Cerebellar nuclear complex (tissue), 1 donor: ENCODE data around the gene NHEJ1.

Experiments
- DNase-seq, 2 experiments: peaks; one replicate each; lab custom pipeline; 2025; lab: John Stamatoyannopoulos, UW

The NHEJ1 gene

GRCh38 chr2:219087361-219087760 is 73.3 kb downstream of the NHEJ1 start:
- DNase-seq: no peak

DNA sequence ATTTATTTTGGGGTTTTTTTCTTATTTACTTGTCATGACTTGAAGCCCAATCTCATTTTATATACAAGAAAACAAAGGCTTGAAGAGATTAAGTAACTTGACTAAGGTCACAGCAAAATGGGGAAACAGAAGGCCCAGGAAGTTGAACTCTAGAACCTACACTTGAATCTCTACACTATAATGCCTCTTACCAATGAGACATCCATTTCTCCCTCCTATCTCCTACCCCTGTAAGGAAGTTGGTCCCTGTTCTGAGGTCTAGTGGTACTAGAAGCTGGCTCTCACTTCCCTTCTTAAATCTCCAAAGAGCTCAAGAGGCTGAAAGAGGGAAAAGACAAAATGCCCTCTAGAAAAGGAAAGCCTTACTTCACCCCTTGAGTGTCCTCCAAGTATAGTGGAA is 74.4 kb downstream of the NHEJ1 start:
- no peak for DNase-seq

DNA sequence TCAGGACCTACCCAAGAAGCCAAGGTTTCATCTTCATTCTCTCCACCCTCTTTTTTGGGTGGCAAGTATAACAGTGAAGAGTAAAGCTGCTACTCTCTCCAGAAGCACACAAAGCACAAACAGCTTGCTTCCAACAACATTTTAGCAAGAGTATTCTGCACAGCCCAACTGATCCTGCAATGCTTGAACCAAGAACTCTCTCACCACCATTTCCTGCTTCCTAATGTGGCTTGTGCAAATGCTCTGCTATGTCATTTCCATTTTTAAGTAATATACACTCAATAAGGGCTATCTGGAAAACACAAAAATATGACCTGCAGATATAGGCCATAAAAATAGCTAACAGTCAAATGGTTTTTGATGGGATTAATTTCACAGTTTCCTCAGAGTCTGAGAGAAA is 75.8 kb downstream of the NHEJ1 start:
- no peak for DNase-seq

DNA sequence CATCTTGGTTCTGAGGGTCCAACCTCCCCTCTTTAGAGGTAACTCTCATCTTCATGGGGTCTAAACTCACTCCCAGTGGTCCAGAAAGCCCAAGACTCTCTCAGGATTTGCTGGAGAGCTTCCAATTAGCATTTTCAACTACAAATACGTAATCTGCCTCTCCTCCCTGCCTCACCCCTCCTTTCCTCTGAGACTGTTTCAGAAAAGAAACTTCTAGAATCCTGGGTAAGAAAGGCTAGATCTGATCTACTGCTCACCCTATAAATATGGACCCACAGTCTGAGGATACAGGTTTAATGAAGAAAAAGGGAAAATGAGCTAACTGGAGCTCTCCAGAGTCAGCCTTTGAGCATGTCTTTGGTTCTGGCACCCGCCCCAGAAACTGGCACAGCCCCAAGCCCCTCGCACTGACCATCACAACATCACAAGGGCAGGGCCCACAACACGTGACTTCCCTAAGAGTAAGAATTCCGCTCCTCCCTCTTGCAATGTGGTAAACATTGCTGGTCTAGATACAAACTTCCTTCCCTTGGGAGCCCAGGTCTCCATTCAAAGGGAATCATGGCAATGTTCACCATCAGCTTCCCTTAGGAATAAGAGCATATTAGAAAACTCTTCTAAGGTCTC is 78.2 kb downstream of the NHEJ1 start:
- no peak for DNase-seq

DNA sequence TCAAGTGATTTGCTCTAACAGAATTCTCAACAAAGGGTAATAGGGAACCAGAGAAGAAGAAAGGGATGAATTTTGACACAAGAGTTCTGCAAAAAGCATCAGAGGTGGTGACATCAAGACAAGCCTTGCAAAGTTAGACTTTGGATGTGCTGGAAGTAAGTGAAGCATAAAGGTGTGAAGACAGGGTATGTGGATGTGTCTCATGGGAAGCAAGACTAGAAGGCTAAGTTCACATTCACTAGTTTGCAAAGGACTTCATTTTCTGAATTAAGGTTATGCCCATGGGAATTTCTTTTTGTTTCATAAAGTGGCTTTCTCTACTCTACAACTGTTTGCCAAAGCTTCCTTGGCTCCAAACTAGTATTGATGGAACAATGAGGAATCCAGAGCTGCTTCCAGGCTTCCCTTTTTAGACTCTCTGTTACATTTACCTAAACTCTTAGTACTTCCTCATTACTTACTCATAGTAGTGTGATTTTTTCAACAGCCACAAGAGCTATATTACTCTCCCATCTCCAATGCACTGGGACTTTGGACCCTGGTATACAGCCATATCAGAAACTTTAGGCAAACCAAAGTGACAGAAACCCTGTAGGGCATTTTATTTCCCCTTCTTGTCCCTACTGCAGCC is 78.8 kb downstream of the NHEJ1 start:
- no peak for DNase-seq

DNA sequence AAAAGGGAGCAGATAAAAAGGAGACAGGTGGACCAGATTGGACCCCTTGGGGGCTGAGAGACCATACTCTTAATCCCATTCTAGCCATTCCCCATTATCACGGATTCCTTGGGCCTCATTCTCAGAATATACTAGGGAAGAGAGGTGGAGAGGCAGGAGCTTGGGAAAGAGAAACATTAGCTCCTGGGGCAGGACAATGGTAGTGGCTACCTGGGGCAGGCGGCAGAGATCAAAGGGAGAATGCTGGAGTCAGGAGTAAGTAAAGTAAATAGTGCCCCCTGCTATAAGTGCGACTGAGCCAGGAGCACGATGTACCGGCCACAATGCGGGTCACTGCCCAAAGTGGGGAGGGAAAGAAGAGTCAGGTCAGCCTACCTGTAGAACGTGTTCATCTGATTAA is 79.5 kb downstream of the NHEJ1 start:
- no peak for DNase-seq

DNA sequence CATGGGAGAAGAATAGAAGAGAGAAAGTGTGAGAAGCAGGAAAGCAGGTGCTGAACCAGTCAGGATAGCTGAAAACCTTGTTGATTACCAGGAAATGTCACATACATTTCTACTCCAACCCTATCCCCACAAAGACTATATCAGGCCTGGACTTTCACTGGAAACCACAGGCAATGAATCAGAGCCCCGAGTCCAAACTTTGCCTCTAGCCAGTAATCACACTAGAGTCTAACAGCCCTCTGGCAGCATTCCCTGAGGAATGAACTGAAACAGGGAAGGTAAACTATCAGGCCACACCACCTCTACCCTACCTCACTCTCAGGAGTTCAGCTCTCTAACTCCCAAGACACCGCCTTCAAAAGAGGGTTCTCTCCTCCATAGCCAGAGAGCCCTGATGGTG is 81.2 kb downstream of the NHEJ1 start:
- no peak for DNase-seq

GRCh38 chr2:219078951-219079350 is 81.7 kb downstream of the NHEJ1 start:
- DNase-seq: no peak

DNA sequence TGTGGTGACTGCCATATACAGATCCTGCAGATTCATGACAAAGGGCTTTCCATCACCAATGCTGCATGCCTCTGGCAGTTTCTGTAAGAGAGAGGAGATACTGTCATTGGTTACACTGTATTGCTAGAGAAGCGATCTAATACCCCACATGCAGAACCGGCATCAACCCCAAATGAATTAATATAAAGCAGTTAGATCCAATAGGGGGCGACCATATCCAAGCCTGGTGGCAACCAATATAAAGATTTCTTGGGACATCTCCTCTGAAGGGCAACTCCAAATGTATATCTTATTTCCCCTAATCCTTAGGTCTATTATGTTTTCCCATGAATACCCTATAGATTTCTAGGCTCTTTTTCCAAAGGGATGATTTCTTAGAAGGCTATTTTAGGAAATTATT is 82.5 kb downstream of the NHEJ1 start:
- DNase-seq: no peak

- no peak for DNase-seq
These were observed 84.4 kb downstream of the NHEJ1 start for GRCh38 chr2:219076253-219076652.

- no peak for DNase-seq
These were observed 87.0 kb downstream of the NHEJ1 start for GRCh38 chr2:219073413-219074129.

- DNase-seq: no peak
These were observed 87.8 kb downstream of the NHEJ1 start for GRCh38 chr2:219072741-219073250.

- no peak for DNase-seq
These were observed 89.3 kb downstream of the NHEJ1 start for GRCh38 chr2:219071131-219071816.

GRCh38 chr2:219065484-219065883 is 95.1 kb downstream of the NHEJ1 start:
- DNase-seq: no peak

- DNase-seq: no peak
These were observed 98.5 kb downstream of the NHEJ1 start for GRCh38 chr2:219062081-219062480.

DNA sequence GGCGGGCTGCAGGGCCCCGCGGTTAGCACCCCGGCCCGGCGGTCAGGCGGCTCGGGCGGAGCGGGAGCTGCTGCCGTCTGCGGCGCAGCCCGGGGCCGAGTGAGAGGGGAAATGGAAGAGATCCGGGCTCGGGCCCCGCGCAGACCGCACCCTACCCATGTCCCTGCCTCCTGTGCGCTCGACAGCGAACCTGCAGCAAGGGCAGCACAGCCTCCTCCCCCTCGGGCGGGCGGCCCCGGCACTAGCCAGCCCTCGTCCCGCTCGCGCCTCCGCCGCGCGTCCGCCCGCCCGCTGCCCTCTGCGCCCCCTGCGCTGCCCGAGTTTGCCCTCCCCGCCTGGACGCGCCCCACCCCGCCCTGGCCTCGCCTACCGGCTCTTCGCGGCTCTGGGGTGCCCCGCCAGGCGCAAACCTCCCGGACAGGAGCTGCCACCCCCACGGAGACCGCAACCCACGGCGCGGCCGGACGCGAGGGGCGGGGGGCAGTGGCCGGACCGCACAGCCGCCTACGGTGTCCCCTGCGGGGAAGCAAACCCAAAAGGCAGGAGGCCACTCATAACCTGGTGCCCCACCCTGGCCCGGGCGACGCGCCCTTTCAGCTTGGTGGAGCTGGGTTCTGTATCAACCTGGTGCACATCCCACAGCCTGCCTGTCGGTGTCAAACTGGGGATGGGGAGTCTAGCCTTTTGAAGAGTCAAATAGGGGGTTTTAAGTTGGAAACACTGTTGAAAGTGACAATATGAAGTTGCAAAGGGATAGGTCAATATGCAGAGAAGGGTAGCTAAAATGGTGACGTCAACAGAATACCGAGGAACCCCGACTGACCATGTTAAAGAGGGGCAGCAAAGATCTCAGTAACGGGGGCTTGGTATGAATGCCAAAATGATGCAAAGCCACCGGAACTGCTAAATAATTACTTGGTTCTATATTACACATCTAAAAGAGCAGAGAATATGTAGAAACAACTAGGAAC is 99.5 kb downstream of the NHEJ1 start, which contains the start of gene IHH:
IHH (minus strand) TSS at position 101 of the 971 bp plus-strand sequence. CDS start 454 bp downstream, outside the sequence.
- no peak for DNase-seq

DNA sequence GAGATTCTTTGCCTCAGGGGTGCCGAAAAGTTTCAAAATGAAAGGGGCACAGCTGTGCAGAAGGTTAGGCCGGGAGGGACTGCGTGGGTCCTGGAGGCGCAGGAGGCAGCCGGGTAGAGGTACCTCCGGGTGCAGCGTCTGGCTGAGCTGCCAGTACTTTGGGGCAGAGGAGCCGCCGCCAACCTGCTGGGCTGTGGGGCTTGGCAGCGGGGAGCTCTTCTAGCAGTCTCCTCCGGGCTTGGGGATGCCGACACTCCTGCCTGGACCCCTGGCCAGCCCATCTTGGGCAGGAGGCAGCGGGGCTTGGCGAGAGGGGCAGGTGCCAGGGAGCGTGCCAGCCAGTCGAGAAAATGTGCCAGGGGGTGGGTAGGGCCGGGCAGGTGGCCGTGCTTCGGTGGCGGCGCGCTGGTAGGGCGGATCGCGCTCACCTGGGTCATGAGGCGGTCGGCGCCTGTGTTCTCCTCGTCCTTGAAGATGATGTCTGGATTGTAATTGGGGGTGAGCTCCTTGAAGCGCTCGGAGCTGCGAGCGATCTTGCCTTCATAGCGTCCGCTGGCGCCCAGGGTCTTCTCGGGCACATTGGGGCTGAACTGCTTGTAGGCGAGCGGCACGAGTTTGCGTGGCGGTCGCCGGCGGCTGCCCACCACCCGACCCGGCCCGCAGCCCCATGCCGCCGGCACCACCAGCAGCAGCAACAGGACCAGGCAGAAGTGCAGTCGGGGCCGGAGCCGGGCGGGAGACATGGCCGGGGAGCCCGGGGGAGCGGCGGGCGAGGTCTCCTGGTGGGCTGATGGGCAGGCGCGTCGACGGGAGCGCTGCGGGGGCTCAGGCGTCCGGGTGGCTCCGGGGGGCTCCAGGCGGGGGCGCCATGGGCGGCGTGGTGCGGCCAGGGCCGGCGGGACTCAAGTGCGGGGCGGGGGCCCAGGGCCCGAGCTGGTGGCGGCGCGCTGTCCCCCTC is 100.6 kb downstream of the NHEJ1 start:
- DNase-seq: no peak

DNA sequence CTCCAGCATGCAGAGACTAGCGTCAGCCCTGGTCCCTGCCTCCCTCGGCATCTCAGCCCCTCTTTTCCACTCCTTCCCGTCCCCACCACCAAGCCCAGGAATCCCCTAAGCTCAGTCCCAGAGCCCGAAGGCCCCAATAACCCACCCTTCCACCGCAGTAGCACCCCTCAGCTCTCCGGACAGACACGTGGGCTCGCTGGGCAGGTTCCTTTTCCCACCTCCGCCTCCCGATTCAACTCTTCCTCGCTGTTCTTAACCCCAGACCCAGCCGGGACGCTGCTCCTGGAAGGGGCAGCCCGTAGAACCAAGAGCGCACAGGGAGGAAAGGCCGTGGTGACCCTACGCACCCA is 101.3 kb downstream of the NHEJ1 start:
- no peak for DNase-seq

DNA sequence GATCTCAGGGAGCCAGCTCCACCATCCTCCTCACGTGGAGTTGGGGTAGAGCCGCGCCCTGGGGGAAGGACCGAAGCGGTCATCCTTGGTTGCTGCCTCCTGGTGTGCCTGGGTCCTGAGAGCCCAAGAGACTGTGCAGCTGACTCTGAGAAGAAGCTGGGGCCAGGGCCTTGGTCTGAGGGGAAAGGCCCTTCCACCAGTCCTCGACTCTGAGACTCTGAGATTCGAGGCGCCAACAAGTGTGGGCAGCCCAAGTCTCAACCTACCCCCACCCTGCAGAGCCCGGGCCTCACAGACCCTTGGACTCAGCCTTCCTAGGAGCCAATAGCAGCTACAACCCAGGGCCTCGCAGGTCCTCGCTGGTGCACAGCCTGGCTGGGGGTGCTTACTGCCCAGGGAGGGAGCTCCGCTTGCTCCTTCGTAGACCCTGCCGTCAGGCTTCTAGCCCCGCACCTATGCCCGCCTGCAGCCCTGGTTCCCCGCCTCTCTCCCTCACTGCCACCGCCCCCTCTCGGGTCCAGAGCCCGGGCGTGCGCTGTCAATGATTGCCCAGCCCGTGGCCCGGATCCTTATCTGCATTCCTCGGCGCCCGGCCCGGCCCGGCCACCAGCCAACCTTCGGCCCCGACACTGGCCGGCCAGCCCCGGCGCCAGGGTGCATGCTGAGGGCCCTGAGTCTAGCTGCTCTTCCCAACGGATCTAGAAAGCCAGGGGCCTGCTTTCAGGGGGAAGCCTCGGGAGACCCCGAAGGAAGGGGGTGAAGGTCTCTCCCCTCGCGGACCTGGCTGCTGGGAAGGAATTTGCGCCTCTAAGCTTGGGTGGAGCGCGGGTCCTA is 101.9 kb downstream of the NHEJ1 start:
- no peak for DNase-seq
